ENCODE data around the gene RPL21.
A peak's percentile ranks its signal among the peaks of the same experiment; 100 is the strongest.

The RPL21 gene

DNA sequence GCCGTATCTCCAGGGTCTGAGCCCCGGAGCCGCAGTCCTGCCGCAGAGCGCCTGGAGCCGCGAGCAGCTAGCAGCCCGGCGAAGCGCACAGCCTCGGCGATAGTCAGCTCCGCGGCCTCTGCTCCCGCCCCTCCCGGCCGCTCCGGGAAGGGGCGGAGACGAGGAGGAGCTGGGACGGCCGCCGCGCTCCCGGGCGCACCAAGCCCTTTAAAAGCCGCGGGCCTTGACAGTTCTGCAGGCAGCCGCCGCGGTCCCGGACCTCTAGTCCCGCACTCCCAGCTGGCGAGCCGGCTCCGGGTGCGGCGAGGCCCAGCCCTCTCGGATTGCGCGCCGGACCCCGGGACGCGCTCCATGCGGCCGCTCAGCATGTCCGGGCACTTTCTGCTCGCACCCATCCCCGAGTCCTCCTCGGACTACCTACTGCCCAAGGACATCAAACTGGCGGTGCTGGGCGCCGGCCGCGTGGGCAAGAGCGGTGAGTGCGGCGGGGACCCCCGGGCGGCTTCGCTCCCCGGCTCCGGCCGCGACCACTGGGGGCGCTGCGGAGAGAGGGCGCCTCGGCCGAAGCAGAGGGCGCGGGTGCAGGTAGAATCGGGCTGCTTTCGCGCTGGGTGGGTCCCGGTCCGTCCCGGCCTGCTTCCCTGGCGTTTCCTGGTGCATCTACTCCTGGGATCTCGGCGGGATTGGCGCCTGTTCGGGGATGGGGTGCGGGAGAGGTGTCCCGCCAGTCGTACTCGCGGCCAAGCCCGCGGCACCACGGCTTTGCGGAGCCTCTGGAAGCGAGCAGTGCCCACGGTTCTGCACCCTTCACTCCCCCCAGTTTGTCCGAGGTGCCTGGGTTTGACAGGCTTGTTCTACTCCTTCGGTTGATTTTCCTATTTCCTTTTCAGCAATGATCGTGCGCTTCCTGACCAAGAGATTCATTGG lies 19.5 kb downstream of the RPL21 start, which contains the start of gene RASL11A:
Gene RASL11A (plus strand): TSS at position 237 of the 927 bp plus-strand sequence. CDS start 115 bp downstream, at position 352.
- TF ChIP-seq, protein P1, sequence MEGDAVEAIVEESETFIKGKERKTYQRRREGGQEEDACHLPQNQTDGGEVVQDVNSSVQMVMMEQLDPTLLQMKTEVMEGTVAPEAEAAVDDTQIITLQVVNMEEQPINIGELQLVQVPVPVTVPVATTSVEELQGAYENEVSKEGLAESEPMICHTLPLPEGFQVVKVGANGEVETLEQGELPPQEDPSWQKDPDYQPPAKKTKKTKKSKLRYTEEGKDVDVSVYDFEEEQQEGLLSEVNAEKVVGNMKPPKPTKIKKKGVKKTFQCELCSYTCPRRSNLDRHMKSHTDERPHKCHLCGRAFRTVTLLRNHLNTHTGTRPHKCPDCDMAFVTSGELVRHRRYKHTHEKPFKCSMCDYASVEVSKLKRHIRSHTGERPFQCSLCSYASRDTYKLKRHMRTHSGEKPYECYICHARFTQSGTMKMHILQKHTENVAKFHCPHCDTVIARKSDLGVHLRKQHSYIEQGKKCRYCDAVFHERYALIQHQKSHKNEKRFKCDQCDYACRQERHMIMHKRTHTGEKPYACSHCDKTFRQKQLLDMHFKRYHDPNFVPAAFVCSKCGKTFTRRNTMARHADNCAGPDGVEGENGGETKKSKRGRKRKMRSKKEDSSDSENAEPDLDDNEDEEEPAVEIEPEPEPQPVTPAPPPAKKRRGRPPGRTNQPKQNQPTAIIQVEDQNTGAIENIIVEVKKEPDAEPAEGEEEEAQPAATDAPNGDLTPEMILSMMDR (conservative IDR thresholded peaks at IDR 0.05), result peak; percentile 93
- H3K27ac ChIP-seq, result peak within 1 kb of the TSS; percentile 64

DNA sequence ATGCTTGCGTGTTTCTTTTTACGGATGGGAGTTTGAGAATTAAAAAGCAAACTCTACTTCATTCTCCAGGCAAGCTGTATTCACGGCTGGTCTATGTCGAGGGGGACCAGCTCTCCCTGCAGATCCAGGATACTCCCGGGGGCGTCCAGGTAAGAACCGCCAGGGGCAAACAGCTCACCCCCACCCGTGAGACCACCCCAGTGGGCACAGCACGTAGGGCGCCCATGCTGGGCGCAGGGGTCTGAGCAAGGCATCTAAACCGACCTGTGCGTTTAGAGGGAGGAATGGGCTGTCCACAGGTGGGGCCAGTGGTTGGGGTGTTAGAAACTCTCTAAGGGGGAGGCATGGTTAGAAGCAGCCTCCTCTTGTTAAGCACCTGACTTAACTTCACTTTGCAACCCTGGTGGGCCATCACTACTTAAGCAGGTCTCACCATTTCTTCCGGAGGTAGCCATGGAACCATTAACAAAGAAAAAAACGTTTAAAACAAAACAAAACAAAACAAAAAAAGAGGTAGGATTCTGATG lies 20.3 kb downstream of the RPL21 start:
- H3K27ac ChIP-seq, result peak overlapping the region; percentile 64
- TF ChIP-seq, protein P1 (conservative IDR thresholded peaks at IDR 0.05), result no peak

DNA sequence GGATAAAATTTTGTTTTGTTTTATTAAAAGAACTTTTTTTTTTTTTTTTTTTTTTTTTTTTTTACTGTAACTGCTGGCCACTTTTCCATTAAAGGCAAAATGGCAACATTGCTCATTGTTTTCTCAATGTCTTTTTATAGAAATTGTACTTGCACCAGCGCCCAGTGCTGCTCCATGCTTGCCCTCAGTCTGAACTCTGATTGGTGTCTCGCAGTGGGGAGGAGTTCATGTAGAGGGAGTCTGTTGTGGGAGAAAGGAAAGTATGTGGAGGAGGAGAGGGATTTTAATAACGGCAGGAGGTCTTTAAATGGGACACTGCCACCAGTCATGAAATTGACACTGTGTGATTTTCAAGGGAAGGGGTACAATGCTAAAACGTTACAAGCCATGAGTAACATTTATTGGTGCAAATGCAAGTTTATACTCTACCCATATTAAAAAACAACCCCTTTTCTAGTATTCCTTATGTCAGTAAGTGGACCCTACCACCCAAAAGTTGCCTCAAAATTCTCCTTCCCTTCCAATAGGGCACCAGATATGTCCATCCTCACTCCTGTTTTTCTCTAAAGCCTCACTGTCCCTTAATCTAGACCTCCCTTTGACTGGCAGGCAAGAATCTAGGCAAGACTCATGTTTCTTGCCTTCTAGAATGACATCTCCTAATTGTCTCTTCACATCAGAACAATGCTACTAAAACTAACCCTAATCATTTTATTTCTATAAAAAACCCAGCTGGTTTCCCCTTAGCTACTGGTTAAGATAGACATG lies 22.5 kb downstream of the RPL21 start:
- TF ChIP-seq, protein P1 (conservative IDR thresholded peaks at IDR 0.05), result no peak
- H3K27ac ChIP-seq, result no peak overlapping the region

DNA sequence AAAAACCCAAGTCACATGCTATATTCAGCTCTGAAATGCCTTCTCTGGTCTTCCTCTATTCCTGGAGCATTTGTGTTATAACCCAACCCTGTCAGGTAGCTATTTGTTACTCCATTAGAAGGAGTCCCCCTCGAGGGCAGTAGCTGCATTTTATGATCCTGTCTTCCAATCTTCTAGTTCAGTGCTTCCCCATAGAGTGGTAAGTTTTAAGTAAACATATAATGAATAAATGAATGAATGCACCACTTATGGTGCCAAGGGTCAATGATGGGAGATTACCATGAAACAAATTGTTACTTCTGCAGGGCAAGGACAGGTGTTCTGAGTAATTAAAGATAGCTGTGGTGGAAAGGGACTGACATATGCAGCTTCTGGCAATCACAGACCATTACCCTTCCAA lies 23.3 kb downstream of the RPL21 start:
- H3K27ac ChIP-seq, result no peak overlapping the region
- TF ChIP-seq, protein P1 (conservative IDR thresholded peaks at IDR 0.05), result no peak

DNA sequence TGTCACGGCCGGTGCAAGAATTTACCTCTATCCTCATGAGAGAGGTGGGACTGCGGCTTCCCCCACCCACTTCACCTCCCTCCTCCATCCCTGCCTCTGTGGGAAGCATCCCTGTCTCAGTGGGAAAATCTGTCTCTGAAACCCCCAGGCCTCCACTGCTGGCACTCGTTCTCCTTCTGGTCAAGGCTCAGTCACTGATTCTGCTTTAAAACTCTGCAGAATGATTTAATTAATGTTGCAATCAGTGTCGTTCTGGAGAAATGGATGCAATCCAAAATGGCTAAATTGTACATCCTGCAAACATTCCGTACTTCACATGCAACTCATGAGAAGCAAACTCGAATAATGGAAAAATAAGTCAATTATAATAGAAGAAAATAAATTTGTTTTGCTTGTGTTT lies 24.8 kb downstream of the RPL21 start:
- H3K27ac ChIP-seq, result no peak overlapping the region
- TF ChIP-seq, protein P1 (conservative IDR thresholded peaks at IDR 0.05), result no peak

DNA sequence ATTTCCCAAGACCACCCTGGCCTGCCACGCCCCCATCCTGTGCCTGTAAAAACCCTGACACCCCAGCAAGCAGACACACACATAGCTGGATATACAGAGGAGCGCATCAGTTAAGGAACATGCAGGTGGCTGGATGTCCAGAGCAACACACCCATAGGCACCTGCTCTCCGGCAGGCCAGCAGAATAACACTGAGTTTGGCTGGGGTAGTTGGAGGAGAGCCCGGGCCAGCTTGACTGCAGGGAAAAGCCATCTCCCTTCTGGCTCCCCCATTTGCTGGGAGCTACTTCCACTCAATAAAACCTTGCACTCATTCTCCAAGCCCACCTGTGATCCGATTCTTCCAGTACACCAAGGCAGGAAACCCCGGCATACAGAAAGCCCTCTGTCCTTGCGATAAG lies 28.1 kb downstream of the RPL21 start:
- H3K27ac ChIP-seq, result no peak overlapping the region
- TF ChIP-seq, protein P1 (conservative IDR thresholded peaks at IDR 0.05), result no peak
